Mesenchymal stem cell (in vitro differentiated cells and primary cell): ENCODE results near the gene COMP.
A peak's percentile ranks its signal among the peaks of the same experiment; 100 is the strongest.

ENCODE experiments used
- DNase-seq: peaks from one replicate; pipeline ENCODE4 v3.0.0-alpha.2; 2013
- H2AFZ ChIP-seq: one replicate; pipeline ENCODE4 v1.6.1; 2013; ENCODE audit warnings: low read depth, mild to moderate bottlenecking, control low read depth, inconsistent platforms, low read length, moderate library complexity
- H2AK5ac ChIP-seq: 2 replicates; pipeline ENCODE4 v1.6.1; 2013; ENCODE audit warnings: low read length, moderate library complexity, mild to moderate bottlenecking, inconsistent platforms; ENCODE audit not compliant: severe bottlenecking
- H2BK120ac ChIP-seq: one replicate; pipeline ENCODE4 v1.6.1; 2013; ENCODE audit warnings: low read depth, mild to moderate bottlenecking, inconsistent platforms, low read length, moderate library complexity
- H2BK12ac ChIP-seq, 2 experiments: one replicate each; pipeline ENCODE4 v1.6.1; 2013; ENCODE audit warnings: inconsistent platforms in 2 of 2, low read length in 2 of 2, mild to moderate bottlenecking in 2 of 2, moderate library complexity in 2 of 2, control low read depth in 1 of 2
- H2BK15ac ChIP-seq: one replicate; pipeline ENCODE4 v1.6.1; 2013; ENCODE audit warnings: mild to moderate bottlenecking, low read depth, inconsistent platforms; ENCODE audit not compliant: poor library complexity, severe bottlenecking
- H2BK5ac ChIP-seq: 2 replicates; pipeline ENCODE4 v1.6.1; 2013; ENCODE audit warnings: low read depth, mild to moderate bottlenecking, low read length, control low read depth, inconsistent platforms; ENCODE audit not compliant: poor library complexity, severe bottlenecking
- H3K14ac ChIP-seq, 2 experiments: one replicate each; pipeline ENCODE4 v1.6.1; 2013; ENCODE audit warnings: inconsistent platforms in 2 of 2, low read length in 2 of 2, control low read depth in 1 of 2, mild to moderate bottlenecking in 1 of 2, moderate library complexity in 1 of 2
- H3K18ac ChIP-seq, 2 experiments: one replicate each; pipeline ENCODE4 v1.6.1; 2013; ENCODE audit warnings: inconsistent platforms in 2 of 2, low read length in 2 of 2, control low read depth in 1 of 2, low read depth in 1 of 2, mild to moderate bottlenecking in 1 of 2
- H3K23ac ChIP-seq, 2 experiments: one replicate each; pipeline ENCODE4 v1.6.1; 2013; ENCODE audit warnings: inconsistent platforms in 2 of 2, low read length in 2 of 2, mild to moderate bottlenecking in 2 of 2, moderate library complexity in 2 of 2, control low read depth in 1 of 2
- H3K27ac ChIP-seq: 2 replicates; pipeline ENCODE4 v1.5.1; 2013; ENCODE audit warnings: mild to moderate bottlenecking, moderate library complexity, low read length, control low read depth, inconsistent platforms; ENCODE audit not compliant: poor library complexity, severe bottlenecking
- H3K27me3 ChIP-seq, 2 experiments: 2 replicates each; pipeline versions ENCODE4 v1.6.1 to v1.7.0; 2013; ENCODE audit warnings: low read length in 2 of 2, mild to moderate bottlenecking in 2 of 2, moderate library complexity in 2 of 2, control low read depth in 1 of 2, inconsistent platforms in 1 of 2; ENCODE audit not compliant: control insufficient read depth in 1 of 2, insufficient read depth in 1 of 2
- H3K36me3 ChIP-seq, 2 experiments: 2 replicates each; pipeline versions ENCODE4 v1.6.1 to v1.7.0; 2013; ENCODE audit warnings: low read length in 2 of 2, control low read depth in 1 of 2, inconsistent platforms in 1 of 2, low read depth in 1 of 2, mild to moderate bottlenecking in 1 of 2; ENCODE audit not compliant: insufficient read depth in 2 of 2, control insufficient read depth in 1 of 2
- H3K4ac ChIP-seq, 2 experiments: one replicate each; pipeline ENCODE4 v1.6.1; 2013; ENCODE audit warnings: inconsistent platforms in 2 of 2, low read length in 2 of 2, mild to moderate bottlenecking in 2 of 2, moderate library complexity in 2 of 2, control low read depth in 1 of 2, low read depth in 1 of 2
- H3K4me1 ChIP-seq: 2 replicates; pipeline ENCODE4 v1.6.1; 2013; ENCODE audit warnings: low read depth, low read length, control low read depth; ENCODE audit not compliant: control insufficient read depth, insufficient read depth
- H3K4me2 ChIP-seq: 2 replicates; pipeline ENCODE4 v1.6.1; 2013; ENCODE audit warnings: low read length, mild to moderate bottlenecking, inconsistent platforms; ENCODE audit not compliant: poor library complexity, severe bottlenecking
- H3K4me3 ChIP-seq, 2 experiments: 2 replicates each; pipeline versions ENCODE4 v1.5.1 to v1.7.0; 2013; ENCODE audit warnings: low read length in 2 of 2, mild to moderate bottlenecking in 2 of 2, control low read depth in 1 of 2, low read depth in 1 of 2; ENCODE audit not compliant: insufficient read depth in 1 of 2
- H3K79me1 ChIP-seq: replicated peaks from 2 replicates; pipeline ENCODE4 v1.6.1; 2013; ENCODE audit warnings: mild to moderate bottlenecking, control low read depth, low read length, inconsistent platforms; ENCODE audit not compliant: poor library complexity, severe bottlenecking
- H3K9ac ChIP-seq: 2 replicates; pipeline ENCODE4 v1.7.0; 2013; ENCODE audit warnings: mild to moderate bottlenecking, low read length, moderate library complexity
- H3K9me3 ChIP-seq: 2 replicates; pipeline ENCODE4 v1.7.0; 2013; ENCODE audit warnings: mild to moderate bottlenecking, low read length; ENCODE audit not compliant: control insufficient read depth
- H4K8ac ChIP-seq: one replicate; pipeline ENCODE4 v1.6.1; 2013; ENCODE audit warnings: inconsistent platforms, mild to moderate bottlenecking, low read length, moderate library complexity
- H4K91ac ChIP-seq: one replicate; pipeline ENCODE4 v1.6.1; 2013; ENCODE audit warnings: mild to moderate bottlenecking, low read length, inconsistent platforms
- WGBS: methylation state at CpG from one replicate; pipeline ENCODE4 v1.1.7; 2013; ENCODE audit warnings: mixed read lengths; 5-methylcytosine and 5-hydroxymethylcytosine counted together

COMP gene

DNA sequence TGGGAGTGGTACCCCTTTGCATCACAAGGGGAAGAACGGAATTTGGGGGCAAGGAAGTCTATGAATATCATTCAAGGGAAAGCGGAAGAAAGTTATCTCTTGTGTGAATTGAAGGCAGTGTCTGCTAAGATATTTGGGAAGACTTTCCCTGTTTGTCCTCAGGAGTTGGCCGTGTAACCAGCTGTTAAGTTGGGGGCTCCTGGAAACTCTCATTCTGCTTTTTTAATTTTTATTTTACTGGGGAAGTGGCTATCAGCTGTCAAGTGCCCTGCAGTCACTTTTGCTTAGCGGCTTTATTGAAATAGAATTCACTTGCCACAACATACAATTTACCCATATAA, 43.5 kb upstream of the COMP start:
- no peak overlapping the region for H3K14ac ChIP-seq
- H3K9me3 ChIP-seq = no peaks in the 10 kb centered on the region
- H4K8ac ChIP-seq = no peak overlapping the region
- no peak overlapping the region for H3K27ac ChIP-seq
- H3K9ac ChIP-seq = peak overlapping the region; percentile 95
- peak overlapping the region; percentile 92 for H3K4me2 ChIP-seq
- H3K23ac ChIP-seq = no peak overlapping the region
- WGBS = 89% methylated on average over 4 of the region's 4 CpGs
- peaks cover 3% of the 10 kb centered on the region for H3K79me1 ChIP-seq
- H2BK12ac ChIP-seq = no peak overlapping the region
- peak overlapping the region in 1 of 2 experiments; percentile 92 for H3K4me3 ChIP-seq
- no peak overlapping the region for H2AK5ac ChIP-seq
- no peak overlapping the region for H2BK120ac ChIP-seq
- H3K4ac ChIP-seq = no peak overlapping the region
- H4K91ac ChIP-seq = no peak overlapping the region
- peaks cover 21% of the 10 kb centered on the region for H3K4me1 ChIP-seq
- H2BK5ac ChIP-seq = no peak overlapping the region
- H3K18ac ChIP-seq = no peak overlapping the region
- peaks cover 20 to 21% of the 10 kb centered on the region in 2 experiments for H3K36me3 ChIP-seq
- H2BK15ac ChIP-seq = no peak overlapping the region
- H3K27me3 ChIP-seq = no peaks in the 10 kb centered on the region
- DNase-seq = no peak
- H2AFZ ChIP-seq = no peak overlapping the region

DNA sequence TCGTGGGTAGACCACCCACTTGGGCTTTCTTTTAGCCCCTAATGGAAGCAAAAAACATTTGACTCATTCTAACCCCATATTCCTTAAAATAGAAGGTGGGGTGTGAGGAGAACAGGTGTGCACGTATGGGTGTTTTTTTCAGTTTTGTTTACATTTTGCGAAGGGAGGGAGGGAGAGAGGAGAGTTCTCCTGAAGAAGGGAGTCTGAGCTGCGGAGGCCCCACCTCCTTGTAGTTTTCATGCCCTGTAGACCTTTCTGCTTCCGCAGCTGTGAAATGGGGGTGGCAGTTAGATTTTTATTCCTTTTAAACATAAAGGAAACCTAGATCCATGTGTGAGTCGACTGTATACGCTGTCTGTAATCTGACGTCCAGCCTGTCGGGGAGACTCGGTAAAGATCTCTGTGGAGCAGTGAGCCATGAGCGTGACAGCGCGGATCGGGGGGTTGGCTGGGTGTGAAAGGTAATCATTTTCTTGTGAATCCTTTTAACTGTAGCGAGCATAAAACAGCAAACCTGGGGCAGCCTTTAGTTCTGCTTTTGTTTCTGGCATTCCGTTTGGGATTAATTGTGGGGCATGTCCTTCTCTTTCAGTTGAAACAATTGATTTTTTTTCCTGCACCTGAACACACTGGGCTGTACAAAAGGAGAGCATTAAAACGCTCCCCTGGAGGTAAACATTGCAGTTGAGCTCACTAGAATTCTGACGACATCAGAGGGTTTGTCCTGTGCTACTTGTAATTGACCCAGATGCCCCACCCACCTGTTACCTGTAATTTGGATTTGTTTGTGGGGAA, 42.9 kb upstream of the COMP start:
- no peaks in the 10 kb centered on the region for H3K9me3 ChIP-seq
- peak; percentile 21 for DNase-seq
- WGBS = 58% methylated on average over 18 of the region's 18 CpGs
- H3K4me1 ChIP-seq = peaks cover 17% of the 10 kb centered on the region
- peak overlapping the region; percentile 92 for H3K4me2 ChIP-seq
- no peaks in the 10 kb centered on the region for H3K27me3 ChIP-seq
- H2BK5ac ChIP-seq = no peak overlapping the region
- H3K9ac ChIP-seq = peak overlapping the region; percentile 95
- H4K91ac ChIP-seq = no peak overlapping the region
- H4K8ac ChIP-seq = no peak overlapping the region
- H3K79me1 ChIP-seq = peaks cover 1% of the 10 kb centered on the region
- H2BK120ac ChIP-seq = no peak overlapping the region
- H2BK15ac ChIP-seq = no peak overlapping the region
- H3K14ac ChIP-seq = no peak overlapping the region
- H3K27ac ChIP-seq = no peak overlapping the region
- no peak overlapping the region for H3K18ac ChIP-seq
- no peak overlapping the region for H2AK5ac ChIP-seq
- H2AFZ ChIP-seq = no peak overlapping the region
- no peak overlapping the region for H3K4ac ChIP-seq
- no peak overlapping the region for H2BK12ac ChIP-seq
- peaks cover 16 to 18% of the 10 kb centered on the region in 2 experiments for H3K36me3 ChIP-seq
- no peak overlapping the region for H3K23ac ChIP-seq
- H3K4me3 ChIP-seq = peak overlapping the region in 1 of 2 experiments; percentile 92

DNA sequence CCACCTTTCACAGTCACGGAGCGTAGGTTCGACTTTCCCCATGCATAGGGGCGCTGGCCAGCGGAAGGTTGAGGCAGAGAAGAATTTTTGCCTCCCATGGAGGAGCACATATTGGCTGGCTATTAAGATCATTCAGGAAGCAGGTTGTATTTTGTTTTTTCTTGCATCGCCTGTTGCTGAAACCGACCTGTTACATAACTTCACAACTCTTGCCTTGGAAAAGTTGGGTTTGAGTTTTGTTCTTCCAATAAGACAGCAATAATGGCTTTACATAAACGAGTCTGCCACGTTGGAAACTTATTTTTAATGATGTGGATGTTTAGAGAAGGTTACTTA, 42.0 kb upstream of the COMP start:
- Histone ChIP-seq H3K79me1 (peaks cover 1% of the 10 kb centered on the region), H2BK120ac (no peak overlapping the region), H3K23ac (no peak overlapping the region), H3K18ac (peak overlapping the region in 1 of 2 experiments; percentile 3), H3K4me2 (peak overlapping the region; percentile 92), H2AFZ (no peak overlapping the region), H2BK15ac (no peak overlapping the region), H3K4me1 (peaks cover 16% of the 10 kb centered on the region), H3K4me3 (peak overlapping the region; percentile 92 to 94), H3K27me3 (no peaks in the 10 kb centered on the region), H3K4ac (no peak overlapping the region), H4K8ac (no peak overlapping the region), H3K27ac (peak overlapping the region; percentile 3), H3K9ac (peak overlapping the region; percentile 95), H3K36me3 (peaks cover 15 to 17% of the 10 kb centered on the region in 2 experiments), H4K91ac (no peak overlapping the region), H3K9me3 (no peaks in the 10 kb centered on the region), H3K14ac (no peak overlapping the region), H2BK12ac (no peak overlapping the region), H2BK5ac (no peak overlapping the region), H2AK5ac (no peak overlapping the region)
- DNase-seq = peak; percentile 34
- WGBS = 14% methylated on average over 9 of the region's 9 CpGs

DNA sequence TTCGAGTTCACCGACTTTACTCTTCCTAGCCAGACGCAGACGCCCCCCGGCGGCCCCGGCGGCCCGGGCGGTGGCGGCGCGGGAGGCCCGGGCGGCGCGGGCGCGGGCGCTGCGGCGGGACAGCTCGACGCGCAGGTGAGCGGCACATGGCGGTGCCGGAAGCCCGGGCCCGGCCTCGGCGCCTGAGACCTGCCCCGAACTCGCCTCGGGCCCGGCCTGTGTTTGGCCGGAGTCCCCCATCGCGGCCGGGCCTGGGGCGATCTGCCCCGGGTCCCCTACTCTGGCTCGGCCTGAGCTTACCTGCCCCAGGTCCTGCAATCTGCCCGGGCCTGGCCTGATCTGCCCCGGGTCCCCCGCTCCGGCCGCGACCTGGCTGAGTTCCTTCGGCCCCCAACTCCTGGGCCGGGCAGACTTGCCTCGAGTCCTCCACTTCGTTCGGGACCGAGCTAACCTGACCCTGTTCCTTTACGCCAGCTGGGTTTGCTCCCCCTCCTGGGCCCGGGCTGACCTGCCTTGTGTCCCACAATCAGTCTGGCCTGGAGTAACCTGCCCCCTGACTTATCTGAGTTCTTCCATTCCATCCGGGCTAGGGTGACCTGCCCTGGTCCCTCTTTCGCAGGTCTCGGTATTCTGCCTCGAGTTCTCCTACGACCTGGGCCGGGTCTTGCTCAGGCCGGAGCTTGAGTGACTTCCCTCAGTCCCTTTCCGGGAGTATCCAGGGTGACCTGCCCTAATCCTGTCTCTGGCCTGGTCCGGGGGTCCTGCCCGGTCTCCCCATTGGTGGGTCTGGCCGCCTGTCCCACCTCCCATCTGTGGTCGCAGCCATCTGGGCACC, 41.4 kb upstream of the COMP start:
- Histone ChIP-seq H3K9ac (peak overlapping the region; percentile 95), H4K91ac (peak overlapping the region; percentile 93), H3K14ac (peak overlapping the region in 1 of 2 experiments; percentile 90), H3K4ac (peak overlapping the region; percentile 93 to 98), H2BK12ac (peak overlapping the region in 1 of 2 experiments; percentile 23), H3K79me1 (no peaks in the 10 kb centered on the region), H3K4me1 (peaks cover 12% of the 10 kb centered on the region), H2BK5ac (no peak overlapping the region), H2BK120ac (no peak overlapping the region), H4K8ac (peak overlapping the region; percentile 97), H3K9me3 (no peaks in the 10 kb centered on the region), H3K36me3 (peaks cover 10 to 12% of the 10 kb centered on the region in 2 experiments), H3K27me3 (no peaks in the 10 kb centered on the region), H3K4me2 (peak overlapping the region; percentile 92), H3K18ac (peak overlapping the region; percentile 77 to 95), H3K4me3 (peak overlapping the region; percentile 92 to 94), H2AFZ (peak overlapping the region; percentile 85), H3K23ac (peak overlapping the region; percentile 53 to 74), H2BK15ac (peak overlapping the region; percentile 48), H2AK5ac (no peak overlapping the region), H3K27ac (peak overlapping the region; percentile 11)
- peak; percentile 51 for DNase-seq
- WGBS = under 1% methylated on average over 57 of the region's 69 CpGs
